NCI-H345 (cell line): ENCODE results near the gene RNH1.

Source experiments
- DNase-seq: peaks from one replicate; lab custom pipeline; 2025; lab: John Stamatoyannopoulos, UW

Gene RNH1

GRCh38 chr11:506995-507726 lies at the start of gene RNH1:
RNH1 (minus strand) TSS chr11:507242; CDS start chr11:502162, 5,080 bp downstream.
- DNase-seq: peak; percentile 95

- no peak for DNase-seq
These were observed 49.0 kb upstream of the RNH1 start for GRCh38 chr11:555780-556661.

- DNase-seq: no peak
These were observed 48.3 kb upstream of the RNH1 start for GRCh38 chr11:555227-555779.

GRCh38 chr11:554428-555226 lies 47.6 kb upstream of the RNH1 start:
- DNase-seq: peak; percentile 89

- no peak for DNase-seq
These were observed 46.9 kb upstream of the RNH1 start for GRCh38 chr11:553988-554340.

- DNase-seq: no peak
These were observed 46.3 kb upstream of the RNH1 start for GRCh38 chr11:553083-553987.

GRCh38 chr11:551596-551995 lies 44.6 kb upstream of the RNH1 start:
- no peak for DNase-seq

- no peak for DNase-seq
These were observed 44.1 kb upstream of the RNH1 start for GRCh38 chr11:551131-551530.

- no peak for DNase-seq
These were observed 43.7 kb upstream of the RNH1 start for GRCh38 chr11:550746-551085.

- DNase-seq: no peak
These were observed 43.1 kb upstream of the RNH1 start for GRCh38 chr11:550021-550745.

- peak; percentile 50 for DNase-seq
These were observed 41.9 kb upstream of the RNH1 start for GRCh38 chr11:548700-549603.

GRCh38 chr11:545171-545570 lies 38.1 kb upstream of the RNH1 start:
- DNase-seq: no peak

- no peak for DNase-seq
These were observed 37.8 kb upstream of the RNH1 start for GRCh38 chr11:544817-545166.

GRCh38 chr11:541433-541885 lies 34.4 kb upstream of the RNH1 start:
- no peak for DNase-seq

GRCh38 chr11:540583-541432 lies 33.8 kb upstream of the RNH1 start:
- no peak for DNase-seq

- DNase-seq: no peak
These were observed 33.0 kb upstream of the RNH1 start for GRCh38 chr11:539971-540481.

GRCh38 chr11:538431-539051 lies 31.5 kb upstream of the RNH1 start:
- DNase-seq: no peak
